ENCODE measurements around the gene KCNJ4. TPM values are rescaled to one million over a fixed set of nuclear protein-coding genes. Genes with fewer than 3 reads are reported as not detected.

KCNJ4 gene
- total and polyA plus RNA-seq, 10 of the 15 experiments (the other 5 are each of a cell fraction or from before 2014, with no cell fraction given): not detected

- TF ChIP-seq ELK1 (IDR thresholded peaks at IDR 0.05; ENCODE audit: low read depth, low read length): no peak
Observed at GRCh38 chr22:38440747-38441350, 14.2 kb downstream of the KCNJ4 start (continued).

DNA sequence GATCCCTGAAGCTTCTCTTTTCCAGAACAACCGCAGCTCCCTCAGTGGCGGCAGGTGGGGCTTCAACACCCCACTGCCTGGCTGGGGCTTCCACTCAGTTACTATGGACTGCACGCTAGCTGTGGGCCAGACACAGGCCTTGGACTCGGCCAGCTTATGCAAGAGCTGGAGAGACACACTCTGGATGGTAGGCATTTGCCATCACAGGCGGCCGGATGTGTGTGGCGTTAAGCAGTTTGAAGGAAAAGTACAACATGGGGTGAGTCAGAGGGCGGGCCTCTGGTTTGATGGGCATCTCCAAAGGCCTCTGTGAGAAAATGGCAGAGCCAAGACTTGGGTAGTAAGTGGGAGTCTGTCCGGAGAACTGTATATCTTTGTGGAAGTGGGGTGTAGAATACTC is 17.6 kb downstream of the KCNJ4 start:
- ATAC-seq: no peak
- in situ Hi-C loops (cut with MboI): no loop called here
- POLR2A ChIA-PET: no interaction called here
- Histone ChIP-seq H3K79me2 (ENCODE audit: control insufficient read depth, insufficient read depth, low read length) (no peaks in the 10 kb centered on the region), H3K27me3 (replicated peaks in 1 of 2; ENCODE audit: control insufficient read depth in 2 of 2, insufficient read depth in 2 of 2, low read length in 1 of 2) (peaks cover 2 to 4% of the 10 kb centered on the region in 2 experiments; a peak in 3 of 4 replicates), H4K20me1 (ENCODE audit: control insufficient read depth, insufficient read depth) (no peaks in the 10 kb centered on the region), H3K4me3 (no peak overlapping the region), H3K4me1 (ENCODE audit: control insufficient read depth, insufficient read depth, low read length) (no peaks in the 10 kb centered on the region), H3K27ac (ENCODE audit: control insufficient read depth, insufficient read depth) (no peak overlapping the region), H3K4me2 (ENCODE audit: control insufficient read depth, insufficient read depth) (no peak overlapping the region), H3K9ac (ENCODE audit: control insufficient read depth, insufficient read depth, low read length) (no peak overlapping the region), H3K9me3 (replicated peaks; ENCODE audit: control insufficient read depth, insufficient read depth, low read length) (no peaks in the 10 kb centered on the region), H2AFZ (ENCODE audit: control insufficient read depth, low read depth, low read length) (no peak overlapping the region), H3K36me3 (ENCODE audit: control insufficient read depth in 2 of 2, insufficient read depth in 2 of 2, low read length in 1 of 2) (no peaks in the 10 kb centered on the region)
- BruUV-seq (replicated peaks): no TSS peak
- WGBS (ENCODE audit: insufficient coverage, insufficient replicate concordance, low lambda C conversion rate, missing lambda C conversion rate): 45% methylated on average over 9 of the region's 9 CpGs
- CTCF ChIA-PET: interaction anchor here (1.1 kb wide), 1 partner anchor 231 kb away, joined by 4 read pairs; no protein-coding TSS in a partner anchor
- SMC1A ChIA-PET (ENCODE audit: uncharacterized antibody, unreplicated experiment): no interaction called here
- intact Hi-C loops (cut with micrococcal nuclease; ENCODE audit: unreplicated experiment): no loop called here
- RAD21 ChIA-PET (ENCODE audit: unreplicated experiment): interaction anchor here (0.6 kb wide), 1 partner anchor 232 kb away, joined by 3 read pairs; no protein-coding TSS in a partner anchor
- DNase-seq (ENCODE audit: low read depth, low spot score): no peak
- no peak for FAIRE-seq
- TF ChIP-seq TARDBP (IDR thresholded peaks at IDR 0.05; ENCODE audit: borderline replicate concordance): no peak
- TF ChIP-seq, protein P1, sequence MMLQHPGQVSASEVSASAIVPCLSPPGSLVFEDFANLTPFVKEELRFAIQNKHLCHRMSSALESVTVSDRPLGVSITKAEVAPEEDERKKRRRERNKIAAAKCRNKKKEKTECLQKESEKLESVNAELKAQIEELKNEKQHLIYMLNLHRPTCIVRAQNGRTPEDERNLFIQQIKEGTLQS (IDR thresholded peaks at IDR 0.05; ENCODE audit: borderline replicate concordance, extremely low read depth, low read depth, low read length): no peak
- TF ChIP-seq PML (IDR thresholded peaks at IDR 0.05; ENCODE audit: low read length): no peak
- no peak for TF ChIP-seq ETV6 (conservative IDR thresholded peaks at IDR 0.05 in 1 of 2, IDR thresholded peaks at IDR 0.05 in 1 of 2; ENCODE audit: borderline replicate concordance in 1 of 2, low read depth in 1 of 2)
- no peak for TF ChIP-seq MEF2B (IDR thresholded peaks at IDR 0.05; ENCODE audit: partially characterized antibody, poor library complexity, severe bottlenecking)
- no peak for TF ChIP-seq SMARCA5 (IDR thresholded peaks at IDR 0.05)
- TF ChIP-seq TCF7 (IDR thresholded peaks at IDR 0.05; ENCODE audit: borderline replicate concordance): no peak
- TF ChIP-seq, protein P2, sequence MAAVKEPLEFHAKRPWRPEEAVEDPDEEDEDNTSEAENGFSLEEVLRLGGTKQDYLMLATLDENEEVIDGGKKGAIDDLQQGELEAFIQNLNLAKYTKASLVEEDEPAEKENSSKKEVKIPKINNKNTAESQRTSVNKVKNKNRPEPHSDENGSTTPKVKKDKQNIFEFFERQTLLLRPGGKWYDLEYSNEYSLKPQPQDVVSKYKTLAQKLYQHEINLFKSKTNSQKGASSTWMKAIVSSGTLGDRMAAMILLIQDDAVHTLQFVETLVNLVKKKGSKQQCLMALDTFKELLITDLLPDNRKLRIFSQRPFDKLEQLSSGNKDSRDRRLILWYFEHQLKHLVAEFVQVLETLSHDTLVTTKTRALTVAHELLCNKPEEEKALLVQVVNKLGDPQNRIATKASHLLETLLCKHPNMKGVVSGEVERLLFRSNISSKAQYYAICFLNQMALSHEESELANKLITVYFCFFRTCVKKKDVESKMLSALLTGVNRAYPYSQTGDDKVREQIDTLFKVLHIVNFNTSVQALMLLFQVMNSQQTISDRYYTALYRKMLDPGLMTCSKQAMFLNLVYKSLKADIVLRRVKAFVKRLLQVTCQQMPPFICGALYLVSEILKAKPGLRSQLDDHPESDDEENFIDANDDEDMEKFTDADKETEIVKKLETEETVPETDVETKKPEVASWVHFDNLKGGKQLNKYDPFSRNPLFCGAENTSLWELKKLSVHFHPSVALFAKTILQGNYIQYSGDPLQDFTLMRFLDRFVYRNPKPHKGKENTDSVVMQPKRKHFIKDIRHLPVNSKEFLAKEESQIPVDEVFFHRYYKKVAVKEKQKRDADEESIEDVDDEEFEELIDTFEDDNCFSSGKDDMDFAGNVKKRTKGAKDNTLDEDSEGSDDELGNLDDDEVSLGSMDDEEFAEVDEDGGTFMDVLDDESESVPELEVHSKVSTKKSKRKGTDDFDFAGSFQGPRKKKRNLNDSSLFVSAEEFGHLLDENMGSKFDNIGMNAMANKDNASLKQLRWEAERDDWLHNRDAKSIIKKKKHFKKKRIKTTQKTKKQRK (IDR thresholded peaks at IDR 0.05; ENCODE audit: low read depth, low read length): no peak
- TF ChIP-seq MYB (IDR thresholded peaks at IDR 0.05; ENCODE audit: borderline replicate concordance, low read depth, low read length): no peak
